Stomach (tissue), 4 donors: ENCODE measurements around the gene DLD.

Experiments used
- POLR2A ChIP-seq, 4 donors: fragments of 450-650 bp; IDR thresholded peaks; one replicate each; pipeline ENCODE4 v1.6.1; 2016; ENCODE audit warnings: antibody characterized with exemption in 4 of 4, control low read depth in 2 of 4, mild to moderate bottlenecking in 1 of 4, moderate library complexity in 1 of 4
- POLR2AphosphoS5 ChIP-seq, 3 donors: sonication (generic); formaldehyde crosslinking; IDR thresholded peaks; one replicate each; pipeline ENCODE4 v1.6.1; 2016; ENCODE audit warnings: antibody characterized with exemption in 3 of 3
- TF ChIP-seq, protein P1 (sequence below), 7 experiments: fragments of 450-650 bp in 4 of 7; fragments of 200-600 bp in 3 of 7; sonication (generic) in 3 of 7; IDR thresholded peaks; one replicate each; pipeline ENCODE4 v1.5.1; 2016 to 2019; ENCODE audit warnings: antibody characterized with exemption in 7 of 7, control low read depth in 2 of 7, mild to moderate bottlenecking in 1 of 7

GRCh38 chr7:107940951-107941350, 50.0 kb downstream of the DLD start:
- TF ChIP-seq POLR2AphosphoS5 (IDR thresholded peaks at IDR 0.05) (no peak), POLR2A (IDR thresholded peaks at IDR 0.05) (no peak)
- TF ChIP-seq, protein P1, sequence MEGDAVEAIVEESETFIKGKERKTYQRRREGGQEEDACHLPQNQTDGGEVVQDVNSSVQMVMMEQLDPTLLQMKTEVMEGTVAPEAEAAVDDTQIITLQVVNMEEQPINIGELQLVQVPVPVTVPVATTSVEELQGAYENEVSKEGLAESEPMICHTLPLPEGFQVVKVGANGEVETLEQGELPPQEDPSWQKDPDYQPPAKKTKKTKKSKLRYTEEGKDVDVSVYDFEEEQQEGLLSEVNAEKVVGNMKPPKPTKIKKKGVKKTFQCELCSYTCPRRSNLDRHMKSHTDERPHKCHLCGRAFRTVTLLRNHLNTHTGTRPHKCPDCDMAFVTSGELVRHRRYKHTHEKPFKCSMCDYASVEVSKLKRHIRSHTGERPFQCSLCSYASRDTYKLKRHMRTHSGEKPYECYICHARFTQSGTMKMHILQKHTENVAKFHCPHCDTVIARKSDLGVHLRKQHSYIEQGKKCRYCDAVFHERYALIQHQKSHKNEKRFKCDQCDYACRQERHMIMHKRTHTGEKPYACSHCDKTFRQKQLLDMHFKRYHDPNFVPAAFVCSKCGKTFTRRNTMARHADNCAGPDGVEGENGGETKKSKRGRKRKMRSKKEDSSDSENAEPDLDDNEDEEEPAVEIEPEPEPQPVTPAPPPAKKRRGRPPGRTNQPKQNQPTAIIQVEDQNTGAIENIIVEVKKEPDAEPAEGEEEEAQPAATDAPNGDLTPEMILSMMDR (IDR thresholded peaks at IDR 0.05) = no peak
